K562 (cell line): ENCODE data around the gene TXNRD2. TPM values are rescaled to one million over a fixed set of nuclear protein-coding genes. Genes with fewer than 3 reads are reported as not detected.
A peak's percentile ranks its signal among the peaks of the same experiment; 100 is the strongest.

ENCODE experiments used
- ARNT ChIP-seq, 2 experiments: fragments of 450-650 bp; IDR thresholded peaks; 2 replicates each; pipeline ENCODE4 v1.6.1; 2016; ENCODE audit warnings: mild to moderate bottlenecking in 1 of 2
- KDM2B ChIP-seq: fragments of 250-450 bp; sonication (Bioruptor Pico); IDR thresholded peaks from 2 replicates; pipeline ENCODE4 v1.8.0; 2021; ENCODE audit warnings: mild to moderate bottlenecking, moderate library complexity
- MYBL2 ChIP-seq, 2 experiments: fragments of 450-650 bp in 1 of 2; sonication (generic) in 1 of 2; formaldehyde crosslinking in 1 of 2; IDR thresholded peaks; 2 replicates each; pipeline versions ENCODE4 v1.6.1 to v1.8.1; 2017 to 2022; ENCODE audit warnings: borderline replicate concordance in 1 of 2, inconsistent platforms in 1 of 2, low read depth in 1 of 2, mild to moderate bottlenecking in 1 of 2, missing genetic modification reagents in 1 of 2, moderate library complexity in 1 of 2
- NFE2L1 ChIP-seq: fragments of 450-650 bp; IDR thresholded peaks from 2 replicates; pipeline ENCODE4 v1.6.1; 2016; ENCODE audit warnings: missing genetic modification characterization, low read depth, mild to moderate bottlenecking, missing compliant biosample characterization, moderate library complexity, borderline replicate concordance
- NR2C2 ChIP-seq, 2 experiments: fragments of 200-800 bp in 1 of 2; sonication (Bioruptor generic) in 1 of 2; sonication (generic) in 1 of 2; formaldehyde crosslinking in 1 of 2; IDR thresholded peaks; 2 replicates each; pipeline versions ENCODE4 v1.6.1 to v1.8.0; 2016 to 2022; ENCODE audit warnings: mild to moderate bottlenecking in 1 of 2, missing compliant biosample characterization in 1 of 2, missing genetic modification characterization in 1 of 2, missing genetic modification reagents in 1 of 2
- POU5F1 ChIP-seq: fragments of 150-350 bp; IDR thresholded peaks from 2 replicates; pipeline ENCODE4 v1.6.1; 2014; ENCODE audit warnings: borderline replicate concordance, low read length, low read depth, mild to moderate bottlenecking; ENCODE audit not compliant: partially characterized antibody
- SIN3B ChIP-seq: fragments of 450-650 bp; IDR thresholded peaks from 2 replicates; pipeline ENCODE4 v1.6.1; 2017; ENCODE audit warnings: low read depth, mild to moderate bottlenecking, moderate library complexity
- SRSF9 ChIP-seq: fragments of 200-400 bp; formaldehyde crosslinking; IDR thresholded peaks from 2 replicates; pipeline ENCODE4 v1.6.1; 2017; ENCODE audit warnings: low read depth, low read length, borderline replicate concordance
- TCF7 ChIP-seq: sonication (generic); IDR thresholded peaks from 2 replicates; pipeline ENCODE4 v1.6.1; 2016; ENCODE audit warnings: antibody characterized with exemption, borderline replicate concordance
- ZBTB11 ChIP-seq, 3 experiments: fragments of 200-800 bp in 1 of 3; fragments of 250-450 bp in 1 of 3; fragments of 450-650 bp in 1 of 3; sonication (Bioruptor Pico) in 1 of 3; sonication (Bioruptor generic) in 1 of 3; formaldehyde crosslinking in 1 of 3; IDR thresholded peaks; 2 replicates each; pipeline versions ENCODE4 v1.6.1 to v1.8.0; 2016 to 2022; ENCODE audit warnings: mild to moderate bottlenecking in 2 of 3, missing genetic modification characterization in 2 of 3, missing compliant biosample characterization in 1 of 3, moderate library complexity in 1 of 3
- ZBTB8A ChIP-seq: fragments of 450-650 bp; IDR thresholded peaks from 2 replicates; pipeline ENCODE4 v1.6.1; 2018; ENCODE audit warnings: mild to moderate bottlenecking, moderate library complexity; ENCODE audit not compliant: partially characterized antibody
- ZNF140 ChIP-seq: fragments of 250-450 bp; sonication (Bioruptor Pico); IDR thresholded peaks from 2 replicates; pipeline ENCODE4 v1.8.0; 2021; ENCODE audit warnings: moderate library complexity, mild to moderate bottlenecking, inconsistent platforms
- ZNF354B ChIP-seq: fragments of 250-450 bp; sonication (Bioruptor Pico); IDR thresholded peaks from 2 replicates; pipeline ENCODE4 v1.4.0; 2020
- ZNF384 ChIP-seq: IDR thresholded peaks from 2 replicates; pipeline ENCODE4 v1.6.1; 2012; ENCODE audit warnings: low read depth, low read length, improper control_type of control experiment
- ZNF395 ChIP-seq: fragments of 200-800 bp; sonication (Bioruptor generic); IDR thresholded peaks from 2 replicates; pipeline ENCODE4 v1.6.1; 2017; ENCODE audit warnings: missing genetic modification characterization, missing compliant biosample characterization
- ZNF449 ChIP-seq: fragments of 250-450 bp; sonication (Bioruptor Pico); IDR thresholded peaks from 2 replicates; pipeline ENCODE4 v1.8.0; 2022; ENCODE audit warnings: moderate library complexity, mild to moderate bottlenecking, inconsistent platforms
- ZNF740 ChIP-seq, 3 experiments: fragments of 200-800 bp in 1 of 3; sonication (Bioruptor generic) in 1 of 3; sonication (generic) in 1 of 3; formaldehyde crosslinking in 1 of 3; IDR thresholded peaks; 2 replicates each; pipeline versions ENCODE4 v1.6.1 to v1.8.0; 2016 to 2022; ENCODE audit warnings: mild to moderate bottlenecking in 2 of 3, missing compliant biosample characterization in 2 of 3, missing genetic modification characterization in 2 of 3, missing genetic modification reagents in 1 of 3
- polyA plus RNA-seq, 8 experiments: library from polyadenylated mRNA; depleted of rRNA in 4 of 8; stranded (reverse) in 5 of 8; unstranded in 3 of 8; fragments of >200 nt; fragmentation: Nextera tagmentation in 2 of 8; fragmentation: Illumina TruSeq in 1 of 8; extraction: Ambion mirVana in 2 of 8; extraction: Trizol in 1 of 8; gene quantifications; 2 replicates each; pipeline versions ENCODE4 v1.2.1 to v1.2.3, GENCODE V29; 2011 to 2014; ENCODE audit warnings: inconsistent platforms in 1 of 8, missing spikeins in 1 of 8
- total RNA-seq, 7 experiments: library from RNA; depleted of rRNA in 6 of 7; stranded (reverse); fragments of >200 nt in 6 of 7; fragmentation: Illumina TruSeq in 2 of 7; extraction: Trizol in 2 of 7; gene quantifications; 2 replicates each; pipeline versions ENCODE4 v1.2.1 to v1.2.3, GENCODE V29; 2011 to 2021; ENCODE audit warnings: low replicate concordance in 1 of 7

TXNRD2 gene
- total and polyA plus RNA-seq, 9 of the 15 experiments (the other 6 are each of a cell fraction or from before 2014, with no cell fraction given): 3.3 to 80.2 (median 49.4) TPM

- TF ChIP-seq NFE2L1: no peak
- peak; percentile 100 for TF ChIP-seq KDM2B
- no peak for TF ChIP-seq ZNF449 (CRISPR knock-in tag)
- no peak for TF ChIP-seq ZNF140 (CRISPR knock-in tag)
- no peak for TF ChIP-seq SRSF9
- no peak for TF ChIP-seq NR2C2 (CRISPR knock-in tag; IDR thresholded peaks at IDR 0.05)
- no peak for TF ChIP-seq NR2C2 (tag; IDR thresholded peaks at IDR 0.05)
- TF ChIP-seq ZNF354B: no peak
- no peak for TF ChIP-seq MYBL2 (IDR thresholded peaks at IDR 0.05; ENCODE audit: low read depth)
- no peak for TF ChIP-seq MYBL2 (CRISPR knock-in tag; IDR thresholded peaks at IDR 0.05; ENCODE audit: borderline replicate concordance)
- TF ChIP-seq ZBTB11 (CRISPR knock-in tag; IDR thresholded peaks at IDR 0.05): peak in 1 of 3 experiments; percentile 34; a peak in 2 of 6 replicates
- TF ChIP-seq ZNF740 (CRISPR knock-in tag; IDR thresholded peaks at IDR 0.05): no peak
- TF ChIP-seq ZNF740 (tag; IDR thresholded peaks at IDR 0.05): no peak; a peak in 1 of 4 replicates
- no peak for TF ChIP-seq SIN3B
- no peak for TF ChIP-seq ZBTB8A
- no peak for TF ChIP-seq ZNF384
- no peak for TF ChIP-seq ZNF395 (CRISPR knock-in tag)
- no peak for TF ChIP-seq TCF7
- TF ChIP-seq ARNT (IDR thresholded peaks at IDR 0.05): no peak
- TF ChIP-seq POU5F1: peak; percentile 73
These were observed 45.1 kb upstream of the TXNRD2 start (continued) for GRCh38 chr22:19986410-19987341.
